ENCODE data around the gene MIF.

DNA sequence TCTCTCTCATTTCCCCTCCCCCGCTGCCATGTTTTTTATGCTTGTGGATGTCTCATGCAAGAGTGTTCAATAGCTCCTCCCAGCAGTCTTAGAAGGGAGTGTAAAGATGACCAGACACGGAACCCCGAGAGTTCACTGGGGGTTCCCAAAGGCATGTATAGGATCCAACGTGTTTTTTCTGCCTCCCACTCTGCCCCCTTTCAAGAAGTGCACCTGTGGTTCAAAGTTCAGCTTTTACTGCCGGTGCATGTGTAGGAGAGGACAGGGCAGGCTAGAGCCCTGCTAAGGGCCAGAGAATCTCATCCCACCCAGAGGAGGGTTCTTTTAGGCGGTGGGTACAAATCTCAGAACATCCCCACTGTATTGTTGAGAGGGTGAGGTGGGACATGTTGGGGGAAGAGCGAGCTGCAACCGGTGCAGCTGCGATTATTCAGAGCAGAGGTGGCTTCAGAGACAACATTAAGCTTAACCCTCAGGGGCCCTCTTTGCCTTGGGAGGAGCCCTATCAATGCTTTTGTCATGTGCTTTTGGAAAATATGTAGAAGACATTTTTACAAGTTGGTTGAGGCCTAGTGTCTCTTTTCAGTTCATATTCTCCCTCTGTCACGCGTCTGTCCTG lies 14.5 kb downstream of the MIF start:
- no peak for TF ChIP-seq TARDBP (IDR thresholded peaks at IDR 0.05)
- TF ChIP-seq HDGF (IDR thresholded peaks at IDR 0.05; ENCODE audit: borderline replicate concordance) = no peak
- no peak for TF ChIP-seq ELF4 (IDR thresholded peaks at IDR 0.05)
